Liver (tissue), 3 donors: ENCODE measurements around the gene SNCAIP.

Experiments
- CTCF ChIP-seq: fragments of 150-350 bp; IDR thresholded peaks from 2 replicates; pipeline ENCODE4 v1.5.1; 2017; ENCODE audit warnings: improper control_type of control experiment, low read depth, low read length; ENCODE audit not compliant: missing input control
- EGR1 ChIP-seq, 2 donors: IDR thresholded peaks; 2 replicates each; pipeline ENCODE4 v1.6.1; 2016 to 2018; ENCODE audit warnings: antibody characterized with exemption in 2 of 2, low read depth in 2 of 2
- FOXA1 ChIP-seq: IDR thresholded peaks from 2 replicates; pipeline ENCODE4 v1.6.1; 2016; ENCODE audit warnings: antibody characterized with exemption
- GABPA ChIP-seq, 2 donors: IDR thresholded peaks in 1 of 2; conservative IDR thresholded peaks in 1 of 2; 2 replicates each; pipeline ENCODE4 v1.6.1; 2016; ENCODE audit warnings: antibody characterized with exemption in 2 of 2, mild to moderate bottlenecking in 1 of 2, moderate library complexity in 1 of 2
- HNF4A ChIP-seq, 2 donors: conservative IDR thresholded peaks; 2 replicates each; pipeline ENCODE4 v1.6.1; 2016; ENCODE audit warnings: antibody characterized with exemption in 2 of 2, mild to moderate bottlenecking in 2 of 2
- MAX ChIP-seq: IDR thresholded peaks from 2 replicates; pipeline ENCODE4 v1.6.1; 2016; ENCODE audit warnings: antibody characterized with exemption
- NR2F2 ChIP-seq: IDR thresholded peaks from 2 replicates; pipeline ENCODE4 v1.6.1; 2016; ENCODE audit warnings: antibody characterized with exemption
- REST ChIP-seq: IDR thresholded peaks from 2 replicates; pipeline ENCODE4 v1.6.1; 2016; ENCODE audit warnings: antibody characterized with exemption, mild to moderate bottlenecking
- RXRA ChIP-seq, 2 donors: IDR thresholded peaks; 2 replicates each; pipeline ENCODE4 v1.6.1; 2017 to 2018; ENCODE audit warnings: antibody characterized with exemption in 2 of 2, mild to moderate bottlenecking in 1 of 2
- SP1 ChIP-seq: IDR thresholded peaks from 2 replicates; pipeline ENCODE4 v1.6.1; 2018; ENCODE audit warnings: antibody characterized with exemption, mild to moderate bottlenecking
- TAF1 ChIP-seq: conservative IDR thresholded peaks from 2 replicates; pipeline ENCODE4 v1.6.1; 2016; ENCODE audit warnings: antibody characterized with exemption, mild to moderate bottlenecking
- YY1 ChIP-seq: IDR thresholded peaks from 2 replicates; pipeline ENCODE4 v1.6.1; 2016; ENCODE audit warnings: antibody characterized with exemption, mild to moderate bottlenecking
- donor health status: healthy.
- donor health status: healthy.

GRCh38 chr5:122404653-122405362 lies 92.8 kb downstream of the SNCAIP start:
- TF ChIP-seq REST (no peak), CTCF (no peak), GABPA (IDR thresholded peaks at IDR 0.05 in 1 of 2, conservative IDR thresholded peaks at IDR 0.05 in 1 of 2) (no peak), HNF4A (conservative IDR thresholded peaks at IDR 0.05) (no peak), TAF1 (no peak), RXRA (IDR thresholded peaks at IDR 0.05) (peak in 1 of 2 donors; percentile 19), SP1 (no peak), EGR1 (IDR thresholded peaks at IDR 0.05; ENCODE audit: low read depth in 2 of 2) (no peak), MAX (no peak), YY1 (no peak), NR2F2 (no peak), FOXA1 (no peak)
